ENCODE data around the gene LRRC25. TPM values are rescaled to one million over a fixed set of nuclear protein-coding genes. Genes with fewer than 3 reads are reported as not detected.

LRRC25 gene
- total RNA-seq, 1 experiment from 2014 or later = not detected

GRCh38 chr19:18344582-18344950 is 52.9 kb downstream of the LRRC25 start:
- no peak for DNase-seq (ENCODE audit: low read depth, low spot score)
- in situ Hi-C loops (cut with HindIII; ENCODE audit: low pct_unique_long_range_greater_than_20kb, low sequenced_read_pairs) = no loop called here

- no peak for DNase-seq (ENCODE audit: low read depth, low spot score)
- in situ Hi-C loops (cut with HindIII; ENCODE audit: low pct_unique_long_range_greater_than_20kb, low sequenced_read_pairs) = no loop called here
Measured at GRCh38 chr19:18342090-18342632, 55.3 kb downstream of the LRRC25 start.

Small RNA genes within 50 kb of the gene (small RNA-seq; reads per million reads assigned to genes)
- gene MIR3189 = 0 to 0.05 reads per million in 2 experiments

Other genes starting within 250 kb of the LRRC25 start
- gene PIK3R2, start 244.5 kb downstream of the LRRC25 start, total RNA-seq (2014; rRNA removed; shearing (Covaris generic)) = 7.2 and 8.9 TPM in 2 replicates
- 16.3 and 30.6 TPM in 2 replicates for gene IFI30, start 223.8 kb downstream of the LRRC25 start, total RNA-seq (2014; rRNA removed; shearing (Covaris generic))
- 17.4 and 18.0 TPM in 2 replicates for gene MPV17L2, start 204.4 kb downstream of the LRRC25 start, total RNA-seq (2014; rRNA removed; shearing (Covaris generic))
- 2.5 and 7.9 TPM in 2 replicates for gene RAB3A, start 193.6 kb downstream of the LRRC25 start, total RNA-seq (2014; rRNA removed; shearing (Covaris generic))
- 0.26 TPM in 1 of 2 replicates, not detected in the other for gene PDE4C, start 171.2 kb downstream of the LRRC25 start, total RNA-seq (2014; rRNA removed; shearing (Covaris generic))
- 0.08 TPM in 1 of 2 replicates, not detected in the other for gene IQCN, start 123.2 kb downstream of the LRRC25 start, total RNA-seq (2014; rRNA removed; shearing (Covaris generic))
- 21.7 and 29.2 TPM in 2 replicates for gene JUND, start 116.0 kb downstream of the LRRC25 start, total RNA-seq (2014; rRNA removed; shearing (Covaris generic))
- 221 and 250 TPM in 2 replicates for gene LSM4, start 74.5 kb downstream of the LRRC25 start, total RNA-seq (2014; rRNA removed; shearing (Covaris generic))
- 8.1 and 10.5 TPM in 2 replicates for gene PGPEP1, start 57.0 kb downstream of the LRRC25 start, total RNA-seq (2014; rRNA removed; shearing (Covaris generic))
- gene GDF15, start 11.5 kb downstream of the LRRC25 start, total RNA-seq (2014; rRNA removed; shearing (Covaris generic)) = 873 and 1,003 TPM in 2 replicates
- gene SSBP4, start 21.8 kb upstream of the LRRC25 start, total RNA-seq (2014; rRNA removed; shearing (Covaris generic)) = 18.9 and 25.7 TPM in 2 replicates
- gene ISYNA1, start 40.5 kb upstream of the LRRC25 start, total RNA-seq (2014; rRNA removed; shearing (Covaris generic)) = 8.3 and 12.7 TPM in 2 replicates
- 4.0 and 4.7 TPM in 2 replicates for gene ELL, start 124.4 kb upstream of the LRRC25 start, total RNA-seq (2014; rRNA removed; shearing (Covaris generic))
- 151 and 174 TPM in 2 replicates for gene FKBP8, start 146.0 kb upstream of the LRRC25 start, total RNA-seq (2014; rRNA removed; shearing (Covaris generic))
- 70.6 and 74.1 TPM in 2 replicates for gene KXD1, start 160.2 kb upstream of the LRRC25 start, total RNA-seq (2014; rRNA removed; shearing (Covaris generic))
- gene UBA52, start 174.2 kb upstream of the LRRC25 start, total RNA-seq (2014; rRNA removed; shearing (Covaris generic)) = 1,284 and 1,363 TPM in 2 replicates
- 25.0 and 28.8 TPM in 2 replicates for gene REX1BD, start 191.2 kb upstream of the LRRC25 start, total RNA-seq (2014; rRNA removed; shearing (Covaris generic))
- gene CRLF1, start 209.2 kb upstream of the LRRC25 start, total RNA-seq (2014; rRNA removed; shearing (Covaris generic)) = 0.32 and 2.6 TPM in 2 replicates
- 0.08 TPM in 1 of 2 replicates, not detected in the other for gene TMEM59L, start 215.2 kb upstream of the LRRC25 start, total RNA-seq (2014; rRNA removed; shearing (Covaris generic))
- gene KLHL26, start 239.4 kb upstream of the LRRC25 start, total RNA-seq (2014; rRNA removed; shearing (Covaris generic)) = 0.77 and 1.3 TPM in 2 replicates